HG03575 (cell line): ENCODE measurements around the gene SLC26A8.
"Not testable (repeated sequence)": the region's sequence is repeated elsewhere in the genome, so short reads cannot be mapped to it uniquely, and the experiment has no call there.

Experiments
- ATAC-seq: cut with Tn5 transposase; IDR thresholded peaks from one replicate; pipeline ENCODE4 v1.9.1; 2021; ENCODE audit not compliant: unreplicated experiment, insufficient number of reproducible peaks, low FRiP score; ENCODE audit errors: extremely low read depth

Gene SLC26A8

GRCh38 chr6:36025932-36026327 lies 1.5 kb upstream of the SLC26A8 start:
- ATAC-seq: no peak

GRCh38 chr6:36025260-36025931 lies 955 bp upstream of the SLC26A8 start:
- no peak for ATAC-seq

- ATAC-seq: no peak
Observed at GRCh38 chr6:36020154-36020553, 4.3 kb downstream of the SLC26A8 start.

- ATAC-seq: no peak
Observed at GRCh38 chr6:36019167-36019566, 5.3 kb downstream of the SLC26A8 start.

GRCh38 chr6:36018339-36018738 lies 6.1 kb downstream of the SLC26A8 start:
- ATAC-seq: no peak

- ATAC-seq: no peak
Observed at GRCh38 chr6:36015666-36016065, 8.8 kb downstream of the SLC26A8 start.

GRCh38 chr6:36000451-36000850 lies 24.0 kb downstream of the SLC26A8 start:
- ATAC-seq: no peak

- ATAC-seq: no peak
Observed at GRCh38 chr6:35993150-35993549, 31.3 kb downstream of the SLC26A8 start.

GRCh38 chr6:35988047-35988446 lies 36.4 kb downstream of the SLC26A8 start:
- ATAC-seq: not testable (repeated sequence)

GRCh38 chr6:35984701-35985100 lies 39.7 kb downstream of the SLC26A8 start:
- ATAC-seq: no peak

- ATAC-seq: no peak
Observed at GRCh38 chr6:35980991-35981645, 43.3 kb downstream of the SLC26A8 start.

GRCh38 chr6:35980126-35980525 lies 44.3 kb downstream of the SLC26A8 start:
- not testable (repeated sequence) for ATAC-seq

- ATAC-seq: no peak
Observed at GRCh38 chr6:35977308-35977707, 47.1 kb downstream of the SLC26A8 start.

- no peak for ATAC-seq
Observed at GRCh38 chr6:35973670-35974222, 50.7 kb downstream of the SLC26A8 start.

GRCh38 chr6:35972471-35973367 lies 51.7 kb downstream of the SLC26A8 start:
- ATAC-seq: no peak

GRCh38 chr6:35970181-35970580 lies 54.3 kb downstream of the SLC26A8 start:
- no peak for ATAC-seq

GRCh38 chr6:35969646-35970045 lies 54.8 kb downstream of the SLC26A8 start:
- ATAC-seq: no peak

- ATAC-seq: no peak
Observed at GRCh38 chr6:35968821-35969220, 55.6 kb downstream of the SLC26A8 start.

GRCh38 chr6:35967076-35967774 lies 57.2 kb downstream of the SLC26A8 start:
- ATAC-seq: no peak
